Left hindlimb (tissue), 1 donor: ENCODE measurements around the gene MOV10L1.
"Not testable (repeated sequence)": the region's sequence is repeated elsewhere in the genome, so short reads cannot be mapped to it uniquely, and the experiment has no call there.

Experiments used
- DNase-seq: peaks from one replicate; pipeline ENCODE4 v3.0.0-alpha.2; 2018

Gene MOV10L1

GRCh38 chr22:50105208-50106100 lies 15.6 kb downstream of the MOV10L1 start:
- DNase-seq: peak; percentile 29

- DNase-seq: no peak
These were observed 17.7 kb downstream of the MOV10L1 start for GRCh38 chr22:50107529-50107928.

- no peak for DNase-seq
These were observed 21.2 kb downstream of the MOV10L1 start for GRCh38 chr22:50111056-50111455.

- DNase-seq: no peak
These were observed 22.6 kb downstream of the MOV10L1 start for GRCh38 chr22:50112151-50113118.

GRCh38 chr22:50114221-50115021 lies 24.6 kb downstream of the MOV10L1 start:
- DNase-seq: no peak

- no peak for DNase-seq
These were observed 25.9 kb downstream of the MOV10L1 start for GRCh38 chr22:50115693-50116092.

- no peak for DNase-seq
These were observed 27.5 kb downstream of the MOV10L1 start for GRCh38 chr22:50117168-50117762.

GRCh38 chr22:50118129-50118528 lies 28.3 kb downstream of the MOV10L1 start:
- no peak for DNase-seq

- no peak for DNase-seq
These were observed 28.9 kb downstream of the MOV10L1 start for GRCh38 chr22:50118557-50119168.

- DNase-seq: no peak
These were observed 29.5 kb downstream of the MOV10L1 start for GRCh38 chr22:50119169-50119767.

GRCh38 chr22:50119768-50120251 lies 30.0 kb downstream of the MOV10L1 start:
- DNase-seq: no peak

GRCh38 chr22:50121202-50121740 lies 31.5 kb downstream of the MOV10L1 start:
- no peak for DNase-seq

- no peak for DNase-seq
These were observed 33.3 kb downstream of the MOV10L1 start for GRCh38 chr22:50123119-50123518.

GRCh38 chr22:50125029-50125428 lies 35.2 kb downstream of the MOV10L1 start:
- DNase-seq: no peak

GRCh38 chr22:50129121-50129736 lies 39.4 kb downstream of the MOV10L1 start:
- no peak for DNase-seq

- no peak for DNase-seq
These were observed 42.1 kb downstream of the MOV10L1 start for GRCh38 chr22:50131894-50132293.

GRCh38 chr22:50134481-50134880 lies 44.7 kb downstream of the MOV10L1 start:
- no peak for DNase-seq

GRCh38 chr22:50136581-50137015 lies 46.8 kb downstream of the MOV10L1 start:
- DNase-seq: no peak

GRCh38 chr22:50137277-50137676 lies 47.5 kb downstream of the MOV10L1 start:
- DNase-seq: not testable (repeated sequence)

GRCh38 chr22:50138041-50138440 lies 48.2 kb downstream of the MOV10L1 start:
- no peak for DNase-seq
